ENCODE results near the gene BMPR1A. TPM values are rescaled to one million over a fixed set of nuclear protein-coding genes. Genes with fewer than 3 reads are reported as not detected.

Gene BMPR1A
- total RNA-seq, 1 experiment from 2014 or later = 21.4 TPM

GRCh38 chr10:86802473-86803108 is 46.2 kb downstream of the BMPR1A start:
- CTCF ChIA-PET = no interaction called here
- no peak for DNase-seq
- BruUV-seq (replicated peaks) = no TSS peak
- H3K9me3 Mint-ChIP-seq (ENCODE audit: low read depth, unreplicated experiment) = no peaks in the 10 kb centered on the region
- intact Hi-C loops (cut with micrococcal nuclease; ENCODE audit: unreplicated experiment) = no loop called here
- H3K27me3 Mint-ChIP-seq (ENCODE audit: unreplicated experiment) = no peaks in the 10 kb centered on the region
- TF ChIP-seq CTCF (IDR thresholded peaks at IDR 0.05; ENCODE audit: unreplicated experiment) = no peak
- no peak overlapping the region for H3K27ac Mint-ChIP-seq (ENCODE audit: unreplicated experiment)
- no peaks in the 10 kb centered on the region for H3K36me3 Mint-ChIP-seq (ENCODE audit: insufficient read depth, unreplicated experiment)
- no peaks in the 10 kb centered on the region for H3K4me1 Mint-ChIP-seq (ENCODE audit: low read depth, unreplicated experiment)
- H3K4me3 Mint-ChIP-seq (ENCODE audit: low read depth, unreplicated experiment) = no peak overlapping the region

DNA sequence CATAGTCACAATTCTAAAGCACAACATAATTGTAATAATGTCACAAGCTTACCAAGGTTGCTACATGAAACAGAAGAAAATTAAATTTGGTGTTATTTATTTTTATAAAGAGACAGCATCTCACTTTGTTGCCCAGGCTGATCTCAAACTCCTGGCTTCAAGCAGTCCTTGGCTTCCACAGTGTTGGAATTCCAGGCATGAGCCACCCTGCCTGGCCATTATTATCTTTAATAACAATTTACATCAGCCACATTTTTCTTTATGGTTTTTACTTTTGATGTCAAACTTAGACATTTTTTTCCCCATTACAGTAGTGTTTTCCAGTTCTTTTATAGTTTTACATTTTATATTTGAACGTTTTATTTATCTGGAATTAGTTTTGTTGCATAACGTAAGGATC is 46.7 kb downstream of the BMPR1A start:
- CTCF ChIA-PET = no interaction called here
- Mint-ChIP-seq H3K4me1 (ENCODE audit: low read depth, unreplicated experiment) (no peaks in the 10 kb centered on the region), H3K4me3 (ENCODE audit: low read depth, unreplicated experiment) (no peak overlapping the region), H3K9me3 (ENCODE audit: low read depth, unreplicated experiment) (no peaks in the 10 kb centered on the region), H3K27ac (ENCODE audit: unreplicated experiment) (no peak overlapping the region), H3K36me3 (ENCODE audit: insufficient read depth, unreplicated experiment) (no peaks in the 10 kb centered on the region), H3K27me3 (ENCODE audit: unreplicated experiment) (no peaks in the 10 kb centered on the region)
- TF ChIP-seq CTCF (IDR thresholded peaks at IDR 0.05; ENCODE audit: unreplicated experiment) = no peak
- BruUV-seq (replicated peaks) = no TSS peak
- DNase-seq = no peak
- intact Hi-C loops (cut with micrococcal nuclease; ENCODE audit: unreplicated experiment) = no loop called here

GRCh38 chr10:86804805-86805204 is 48.4 kb downstream of the BMPR1A start:
- no peak for TF ChIP-seq CTCF (IDR thresholded peaks at IDR 0.05; ENCODE audit: unreplicated experiment)
- CTCF ChIA-PET = no interaction called here
- H3K27ac Mint-ChIP-seq (ENCODE audit: unreplicated experiment) = no peak overlapping the region
- no peaks in the 10 kb centered on the region for H3K4me1 Mint-ChIP-seq (ENCODE audit: low read depth, unreplicated experiment)
- H3K9me3 Mint-ChIP-seq (ENCODE audit: low read depth, unreplicated experiment) = no peaks in the 10 kb centered on the region
- DNase-seq = no peak
- no TSS peak for BruUV-seq (replicated peaks)
- intact Hi-C loops (cut with micrococcal nuclease; ENCODE audit: unreplicated experiment) = no loop called here
- H3K36me3 Mint-ChIP-seq (ENCODE audit: insufficient read depth, unreplicated experiment) = peaks cover 4% of the 10 kb centered on the region
- H3K27me3 Mint-ChIP-seq (ENCODE audit: unreplicated experiment) = no peaks in the 10 kb centered on the region
- no peak overlapping the region for H3K4me3 Mint-ChIP-seq (ENCODE audit: low read depth, unreplicated experiment)

DNA sequence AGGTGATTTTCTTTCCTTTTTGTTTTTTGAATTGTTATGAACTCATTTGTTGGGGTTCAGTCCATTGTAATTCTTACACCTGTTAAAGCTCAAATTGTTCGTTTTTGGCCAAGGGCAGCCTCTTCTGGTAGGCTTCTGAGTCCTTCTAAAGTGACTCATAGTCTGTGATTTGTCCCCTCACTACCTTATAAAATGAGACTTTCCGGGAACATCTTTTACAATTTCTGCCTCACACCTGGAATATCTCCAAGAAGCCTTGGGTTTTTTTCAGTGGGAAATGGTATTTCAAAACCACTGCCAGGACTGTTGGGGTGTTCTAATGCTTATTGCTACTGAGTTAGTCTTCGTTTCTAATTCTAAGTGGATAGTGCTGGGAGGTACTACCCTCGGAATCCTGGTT is 56.7 kb downstream of the BMPR1A start:
- TF ChIP-seq CTCF (IDR thresholded peaks at IDR 0.05; ENCODE audit: unreplicated experiment) = no peak
- intact Hi-C loops (cut with micrococcal nuclease; ENCODE audit: unreplicated experiment) = no loop called here
- Mint-ChIP-seq H3K4me3 (ENCODE audit: low read depth, unreplicated experiment) (no peak overlapping the region), H3K4me1 (ENCODE audit: low read depth, unreplicated experiment) (no peaks in the 10 kb centered on the region), H3K27ac (ENCODE audit: unreplicated experiment) (no peak overlapping the region), H3K27me3 (ENCODE audit: unreplicated experiment) (no peaks in the 10 kb centered on the region), H3K36me3 (ENCODE audit: insufficient read depth, unreplicated experiment) (peaks cover 4% of the 10 kb centered on the region), H3K9me3 (ENCODE audit: low read depth, unreplicated experiment) (no peaks in the 10 kb centered on the region)
- no peak for DNase-seq
- BruUV-seq (replicated peaks) = no TSS peak
- CTCF ChIA-PET = no interaction called here

All from Calu3 (cell line).